Measurements from ENCODE around the gene SHISAL2B.
"Not testable (repeated sequence)": the region's sequence is repeated elsewhere in the genome, so short reads cannot be mapped to it uniquely, and the experiment has no call there.

The SHISAL2B gene

GRCh38 chr5:64663181-64663580, 27.1 kb upstream of the SHISAL2B start:
- H3K27me3 ChIP-seq (ENCODE audit: control insufficient read depth in 3 of 3, insufficient read depth in 3 of 3, low read depth in 1 of 3, low read length in 3 of 3); H4K8ac ChIP-seq (ENCODE audit: low read depth, low read length); H3K18ac ChIP-seq (ENCODE audit: low read length); H3K9ac ChIP-seq (ENCODE audit: low read depth, low read length, poor library complexity); H2AFZ ChIP-seq (ENCODE audit: low read length); H3K79me1 ChIP-seq (ENCODE audit: low read depth, low read length); H2BK15ac ChIP-seq (ENCODE audit: low read length); DNase-seq (ENCODE audit: low spot score); H3K9me3 ChIP-seq (replicated peaks in 1 of 2; ENCODE audit: control insufficient read depth in 2 of 2, insufficient read depth in 1 of 2, low read depth in 1 of 2, low read length in 2 of 2); H3K36me3 ChIP-seq (replicated peaks in 1 of 2; ENCODE audit: control insufficient read depth in 2 of 2, insufficient read depth in 2 of 2, low read length in 2 of 2); H4K91ac ChIP-seq (ENCODE audit: low read depth, low read length, poor library complexity); H2AK5ac ChIP-seq (ENCODE audit: low read depth, low read length); H2BK5ac ChIP-seq (ENCODE audit: low read length); H2BK12ac ChIP-seq (ENCODE audit: low read length); H3K4me2 ChIP-seq (ENCODE audit: insufficient read depth, low read length, poor library complexity, severe bottlenecking); H3K4me3 ChIP-seq (ENCODE audit: low read length in 2 of 2); H3K4ac ChIP-seq (ENCODE audit: low read length); H2BK120ac ChIP-seq (ENCODE audit: low read depth, low read length); H3K14ac ChIP-seq (ENCODE audit: low read length); H3K4me1 ChIP-seq (ENCODE audit: control insufficient read depth in 2 of 2, insufficient read depth in 1 of 2, low read depth in 1 of 2, low read length in 2 of 2); H3K23ac ChIP-seq (ENCODE audit: low read depth, low read length, poor library complexity); H3K27ac ChIP-seq (replicated peaks; ENCODE audit: low read length): not testable (repeated sequence)
- no CpG with 5 or more reads among the region's 6 CpGs for WGBS, 2 donors (ENCODE audit: extremely low coverage in 2 of 2, insufficient read length in 2 of 2, insufficient replicate concordance in 1 of 2)

GRCh38 chr5:64665243-64665642, 25.1 kb upstream of the SHISAL2B start:
- H2BK5ac ChIP-seq (ENCODE audit: low read length), result no peak overlapping the region
- DNase-seq (ENCODE audit: low spot score), result no peak
- H3K27ac ChIP-seq (replicated peaks; ENCODE audit: low read length), result no peak overlapping the region
- H4K8ac ChIP-seq (ENCODE audit: low read depth, low read length), result no peak overlapping the region
- H3K4me3 ChIP-seq (ENCODE audit: low read length in 2 of 2), result no peak overlapping the region
- H3K27me3 ChIP-seq (ENCODE audit: control insufficient read depth in 3 of 3, insufficient read depth in 3 of 3, low read depth in 1 of 3, low read length in 3 of 3), result peaks cover 0 to 5% (median 0%) of the 10 kb centered on the region in 3 experiments
- peaks cover 0 to 2% of the 10 kb centered on the region in 2 donors for H3K4me1 ChIP-seq (ENCODE audit: control insufficient read depth in 2 of 2, insufficient read depth in 1 of 2, low read depth in 1 of 2, low read length in 2 of 2)
- no CpG with 5 or more reads among the region's 2 CpGs for WGBS, 2 donors (ENCODE audit: extremely low coverage in 2 of 2, insufficient read length in 2 of 2, insufficient replicate concordance in 1 of 2)
- no peak overlapping the region for H3K4me2 ChIP-seq (ENCODE audit: insufficient read depth, low read length, poor library complexity, severe bottlenecking)
- H3K14ac ChIP-seq (ENCODE audit: low read length), result no peak overlapping the region
- no peak overlapping the region for H3K18ac ChIP-seq (ENCODE audit: low read length)
- H2AFZ ChIP-seq (ENCODE audit: low read length), result no peak overlapping the region
- no peak overlapping the region for H3K9ac ChIP-seq (ENCODE audit: low read depth, low read length, poor library complexity)
- H2BK12ac ChIP-seq (ENCODE audit: low read length), result no peak overlapping the region
- H3K23ac ChIP-seq (ENCODE audit: low read depth, low read length, poor library complexity), result no peak overlapping the region
- H2BK15ac ChIP-seq (ENCODE audit: low read length), result no peak overlapping the region
- H2AK5ac ChIP-seq (ENCODE audit: low read depth, low read length), result no peak overlapping the region
- no peak overlapping the region for H4K91ac ChIP-seq (ENCODE audit: low read depth, low read length, poor library complexity)
- no peak overlapping the region for H3K4ac ChIP-seq (ENCODE audit: low read length)
- no peaks in the 10 kb centered on the region for H3K9me3 ChIP-seq (replicated peaks in 1 of 2; ENCODE audit: control insufficient read depth in 2 of 2, insufficient read depth in 1 of 2, low read depth in 1 of 2, low read length in 2 of 2)
- H2BK120ac ChIP-seq (ENCODE audit: low read depth, low read length), result no peak overlapping the region
- no peaks in the 10 kb centered on the region for H3K79me1 ChIP-seq (ENCODE audit: low read depth, low read length)
- no peaks in the 10 kb centered on the region for H3K36me3 ChIP-seq (replicated peaks in 1 of 2; ENCODE audit: control insufficient read depth in 2 of 2, insufficient read depth in 2 of 2, low read length in 2 of 2)

- Histone ChIP-seq H3K9ac (ENCODE audit: low read depth, low read length, poor library complexity) (no peak overlapping the region), H2BK5ac (ENCODE audit: low read length) (no peak overlapping the region), H3K27ac (replicated peaks; ENCODE audit: low read length) (no peak overlapping the region), H2AFZ (ENCODE audit: low read length) (no peak overlapping the region), H3K27me3 (ENCODE audit: control insufficient read depth in 3 of 3, insufficient read depth in 3 of 3, low read depth in 1 of 3, low read length in 3 of 3) (peaks cover 0 to 7% (median 0%) of the 10 kb centered on the region in 3 experiments), H3K4ac (ENCODE audit: low read length) (no peak overlapping the region), H2BK15ac (ENCODE audit: low read length) (no peak overlapping the region), H3K18ac (ENCODE audit: low read length) (no peak overlapping the region), H3K14ac (ENCODE audit: low read length) (no peak overlapping the region), H2BK12ac (ENCODE audit: low read length) (no peak overlapping the region), H3K23ac (ENCODE audit: low read depth, low read length, poor library complexity) (no peak overlapping the region), H2BK120ac (ENCODE audit: low read depth, low read length) (no peak overlapping the region), H2AK5ac (ENCODE audit: low read depth, low read length) (no peak overlapping the region), H3K4me2 (ENCODE audit: insufficient read depth, low read length, poor library complexity, severe bottlenecking) (no peak overlapping the region), H3K4me3 (ENCODE audit: low read length in 2 of 2) (no peak overlapping the region), H3K79me1 (ENCODE audit: low read depth, low read length) (no peaks in the 10 kb centered on the region), H3K9me3 (replicated peaks in 1 of 2; ENCODE audit: control insufficient read depth in 2 of 2, insufficient read depth in 1 of 2, low read depth in 1 of 2, low read length in 2 of 2) (no peaks in the 10 kb centered on the region), H4K8ac (ENCODE audit: low read depth, low read length) (no peak overlapping the region), H3K36me3 (replicated peaks in 1 of 2; ENCODE audit: control insufficient read depth in 2 of 2, insufficient read depth in 2 of 2, low read length in 2 of 2) (no peaks in the 10 kb centered on the region), H3K4me1 (ENCODE audit: control insufficient read depth in 2 of 2, insufficient read depth in 1 of 2, low read depth in 1 of 2, low read length in 2 of 2) (peaks cover 0 to 2% of the 10 kb centered on the region in 2 donors), H4K91ac (ENCODE audit: low read depth, low read length, poor library complexity) (no peak overlapping the region)
- no peak for DNase-seq (ENCODE audit: low spot score)
- no CpG with 5 or more reads among the region's 1 CpG for WGBS, 2 donors (ENCODE audit: extremely low coverage in 2 of 2, insufficient read length in 2 of 2, insufficient replicate concordance in 1 of 2)
Measured at GRCh38 chr5:64666078-64666477, 24.2 kb upstream of the SHISAL2B start.

- Histone ChIP-seq H3K9ac (ENCODE audit: low read depth, low read length, poor library complexity) (no peak overlapping the region), H2BK5ac (ENCODE audit: low read length) (no peak overlapping the region), H2BK120ac (ENCODE audit: low read depth, low read length) (no peak overlapping the region), H3K23ac (ENCODE audit: low read depth, low read length, poor library complexity) (no peak overlapping the region), H3K79me1 (ENCODE audit: low read depth, low read length) (no peaks in the 10 kb centered on the region), H2AK5ac (ENCODE audit: low read depth, low read length) (no peak overlapping the region), H3K14ac (ENCODE audit: low read length) (no peak overlapping the region), H2AFZ (ENCODE audit: low read length) (no peak overlapping the region), H3K18ac (ENCODE audit: low read length) (no peak overlapping the region), H2BK15ac (ENCODE audit: low read length) (no peak overlapping the region), H3K4me2 (ENCODE audit: insufficient read depth, low read length, poor library complexity, severe bottlenecking) (no peak overlapping the region), H3K27ac (replicated peaks; ENCODE audit: low read length) (no peak overlapping the region), H3K4me1 (ENCODE audit: control insufficient read depth in 2 of 2, insufficient read depth in 1 of 2, low read depth in 1 of 2, low read length in 2 of 2) (peaks cover 0 to 2% of the 10 kb centered on the region in 2 donors), H3K36me3 (replicated peaks in 1 of 2; ENCODE audit: control insufficient read depth in 2 of 2, insufficient read depth in 2 of 2, low read length in 2 of 2) (no peaks in the 10 kb centered on the region), H3K4me3 (ENCODE audit: low read length in 2 of 2) (no peak overlapping the region), H4K91ac (ENCODE audit: low read depth, low read length, poor library complexity) (no peak overlapping the region), H2BK12ac (ENCODE audit: low read length) (no peak overlapping the region), H3K9me3 (replicated peaks in 1 of 2; ENCODE audit: control insufficient read depth in 2 of 2, insufficient read depth in 1 of 2, low read depth in 1 of 2, low read length in 2 of 2) (peaks cover 0 to 3% of the 10 kb centered on the region in 2 donors), H3K27me3 (ENCODE audit: control insufficient read depth in 3 of 3, insufficient read depth in 3 of 3, low read depth in 1 of 3, low read length in 3 of 3) (peaks cover 0 to 7% (median 2%) of the 10 kb centered on the region in 3 experiments), H3K4ac (ENCODE audit: low read length) (no peak overlapping the region), H4K8ac (ENCODE audit: low read depth, low read length) (no peak overlapping the region)
- no peak for DNase-seq (ENCODE audit: low spot score)
- WGBS, 2 donors (ENCODE audit: extremely low coverage in 2 of 2, insufficient read length in 2 of 2, insufficient replicate concordance in 1 of 2), result no CpG with 5 or more reads among the region's 4 CpGs
Measured at GRCh38 chr5:64667068-64667467, 23.2 kb upstream of the SHISAL2B start.

All from neuronal stem cell (in vitro differentiated cells).